ENCODE measurements around the gene DGKQ. TPM values are rescaled to one million over a fixed set of nuclear protein-coding genes. Genes with fewer than 3 reads are reported as not detected.

Gene DGKQ
- total and polyA plus RNA-seq, 10 donors, result 6.3 to 26.3 (median 16.1) TPM

DNA sequence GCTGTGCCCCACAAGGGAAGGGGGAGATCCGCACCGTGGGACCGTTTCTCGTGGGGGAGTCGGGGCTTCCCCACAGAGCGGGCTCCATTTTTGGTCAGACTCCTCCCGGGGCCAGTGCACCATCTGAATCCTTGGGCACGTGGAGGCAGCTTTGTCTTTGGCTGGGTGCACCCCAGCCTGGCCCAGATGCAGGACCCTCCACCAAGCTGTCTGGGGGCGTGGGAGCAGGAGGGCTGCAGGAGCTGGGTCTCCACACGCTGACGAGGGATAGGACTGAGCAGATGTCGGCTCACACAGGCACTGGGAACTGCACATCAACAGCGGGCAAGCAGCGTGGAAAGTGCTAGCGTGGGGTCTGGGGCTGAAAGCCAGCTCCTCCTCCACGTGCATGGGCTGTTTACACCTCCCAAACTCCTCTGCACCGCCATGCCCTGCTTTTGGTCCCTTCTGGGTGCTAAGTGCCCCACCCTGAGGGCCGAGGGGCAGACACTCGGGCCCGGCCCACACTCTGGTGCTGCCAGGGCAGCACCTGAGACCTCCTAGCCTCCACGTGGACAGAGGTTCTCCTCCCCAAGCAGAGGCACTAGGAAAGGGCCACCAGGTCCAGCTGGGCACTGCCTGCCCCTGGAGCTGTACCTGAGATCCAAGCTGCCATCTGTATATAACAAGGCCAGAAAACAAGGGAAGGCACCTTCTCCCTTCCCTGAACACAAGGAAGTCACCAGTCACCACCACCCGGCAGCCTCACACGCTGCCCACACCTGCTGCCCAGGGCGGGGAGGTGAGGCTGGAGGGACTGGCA, 13.8 kb downstream of the DGKQ start:
- Histone ChIP-seq H3K36me3 (peaks cover 0 to 99% (median 59%) of the 10 kb centered on the region in 6 donors), H3K27ac (no peak overlapping the region), H3K9me3 (no peaks in the 10 kb centered on the region), H3K4me1 (no peaks in the 10 kb centered on the region), H3K27me3 (replicated peaks in 1 of 7) (no peaks in the 10 kb centered on the region), H3K4me3 (no peak overlapping the region)
- 87 to 91% (median 87%) methylated on average over 20 to 24 of the region's 24 CpGs for WGBS, 5 donors
- TF ChIP-seq CTCF (IDR thresholded peaks at IDR 0.05 in 8 of 11, conservative IDR thresholded peaks at IDR 0.05 in 3 of 11) (no peak), POLR2AphosphoS5 (IDR thresholded peaks at IDR 0.05) (peak in 1 of 3 donors; percentile 15), POLR2A (IDR thresholded peaks at IDR 0.05) (no peak)
- DNase-seq, result peak; percentile 64
- intact Hi-C loops (cut with DNase I; ENCODE audit: low total_unique reads), result no loop called here

DNA sequence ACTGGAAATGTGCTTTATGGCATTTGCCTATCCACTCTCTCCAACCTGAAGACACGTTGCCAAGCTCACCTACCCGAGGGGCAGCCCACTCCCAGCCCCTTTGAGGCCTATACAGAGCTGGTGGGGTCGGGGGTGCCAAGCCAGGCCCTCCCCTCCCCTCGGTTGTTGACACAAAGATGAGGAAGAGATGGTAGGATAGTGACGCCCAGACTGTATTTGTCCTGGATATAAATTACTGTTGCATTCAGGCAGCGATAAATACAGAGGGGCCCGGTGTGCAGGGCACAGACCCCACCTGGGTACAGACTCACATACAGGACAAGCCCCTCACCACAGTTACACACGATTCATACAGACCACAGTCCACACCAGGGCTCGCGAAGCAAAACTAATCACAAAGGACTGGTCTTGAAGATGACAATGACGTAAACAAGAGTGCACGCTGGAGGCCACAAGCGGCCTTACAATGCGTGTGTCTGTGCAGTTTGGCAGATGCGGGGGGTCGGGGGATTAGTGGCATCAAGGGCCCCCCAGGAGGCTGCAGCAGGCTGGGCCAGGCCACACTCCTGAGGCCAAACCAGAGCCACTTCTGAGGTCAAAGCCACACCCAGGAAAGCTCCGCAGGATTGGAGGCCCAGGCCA, 14.6 kb downstream of the DGKQ start:
- intact Hi-C loops (cut with DNase I; ENCODE audit: low total_unique reads), result no loop called here
- TF ChIP-seq POLR2AphosphoS5 (IDR thresholded peaks at IDR 0.05), result no peak
- TF ChIP-seq POLR2A (IDR thresholded peaks at IDR 0.05), result no peak
- TF ChIP-seq CTCF (IDR thresholded peaks at IDR 0.05 in 8 of 11, conservative IDR thresholded peaks at IDR 0.05 in 3 of 11), result no peak

GRCh38 chr4:958314-958665, 15.1 kb downstream of the DGKQ start:
- TF ChIP-seq POLR2A (IDR thresholded peaks at IDR 0.05), result no peak
- peak in 1 of 3 donors; percentile 24 for TF ChIP-seq POLR2AphosphoS5 (IDR thresholded peaks at IDR 0.05)
- no peak for TF ChIP-seq CTCF (IDR thresholded peaks at IDR 0.05 in 8 of 11, conservative IDR thresholded peaks at IDR 0.05 in 3 of 11)
- Histone ChIP-seq H3K9me3 (no peaks in the 10 kb centered on the region), H3K36me3 (peaks cover 0 to 100% (median 62%) of the 10 kb centered on the region in 6 donors), H3K4me3 (no peak overlapping the region), H3K27ac (no peak overlapping the region), H3K4me1 (no peaks in the 10 kb centered on the region), H3K27me3 (replicated peaks in 1 of 7) (no peaks in the 10 kb centered on the region)
- DNase-seq, result no peak
- WGBS, 5 donors, result 92 to 97% (median 94%) methylated on average over 14 to 17 of the region's 17 CpGs
- intact Hi-C loops (cut with DNase I; ENCODE audit: low total_unique reads), result no loop called here

More for the DNA sequence above, 14.6 kb downstream of the DGKQ start:
- H3K27me3 ChIP-seq (replicated peaks in 1 of 7), result no peaks in the 10 kb centered on the region
- H3K4me1 ChIP-seq, result no peaks in the 10 kb centered on the region
- WGBS, 5 donors, result 83 to 90% (median 85%) methylated on average over 17 of the region's 17 CpGs
- H3K4me3 ChIP-seq, result no peak overlapping the region
- DNase-seq, result peak; percentile 62
- no peaks in the 10 kb centered on the region for H3K9me3 ChIP-seq
- no peak overlapping the region for H3K27ac ChIP-seq
- peaks cover 0 to 99% (median 58%) of the 10 kb centered on the region in 6 donors for H3K36me3 ChIP-seq

Data from spleen (tissue), 11 donors.